Sigmoid colon (tissue), 7 donors: ENCODE measurements around the gene CACNG1. TPM values are rescaled to one million over a fixed set of nuclear protein-coding genes. Genes with fewer than 3 reads are reported as not detected.
"Not testable (repeated sequence)": the region's sequence is repeated elsewhere in the genome, so short reads cannot be mapped to it uniquely, and the experiment has no call there.

Source experiments
- DNase-seq: peaks from one replicate; pipeline ENCODE4 v3.0.0-alpha.2; 2019
- H3K27ac ChIP-seq, 4 donors: fragments of 200-600 bp; sonication (generic); one replicate each; pipeline ENCODE4 v1.5.1; 2016 to 2019; ENCODE audit warnings: mild to moderate bottlenecking in 1 of 4
- H3K27me3 ChIP-seq, 3 donors: fragments of 200-600 bp; sonication (generic); one replicate each; pipeline ENCODE4 v1.5.1; 2019; ENCODE audit warnings: mild to moderate bottlenecking in 1 of 3
- H3K36me3 ChIP-seq, 4 donors: fragments of 200-600 bp; sonication (generic); one replicate each; pipeline ENCODE4 v1.5.1; 2016 to 2019
- H3K4me1 ChIP-seq, 4 donors: fragments of 200-600 bp; sonication (generic); one replicate each; pipeline ENCODE4 v1.5.1; 2017 to 2019
- H3K4me3 ChIP-seq, 4 donors: fragments of 200-600 bp; sonication (generic); one replicate each; pipeline ENCODE4 v1.5.1; 2017 to 2019; ENCODE audit warnings: mild to moderate bottlenecking in 2 of 4, moderate library complexity in 1 of 4
- H3K9me3 ChIP-seq, 4 donors: fragments of 200-600 bp in 3 of 4; sonication (generic) in 3 of 4; one replicate each; pipeline versions ENCODE4 v1.5.1 to v1.6.1; 2013 to 2019
- EP300 ChIP-seq, 4 donors: sonication (generic); formaldehyde crosslinking; IDR thresholded peaks; one replicate each; pipeline ENCODE4 v1.6.1; 2017; ENCODE audit warnings: antibody characterized with exemption in 4 of 4
- POLR2A ChIP-seq, 2 donors: fragments of 450-650 bp; IDR thresholded peaks; one replicate each; pipeline ENCODE4 v1.6.1; 2016; ENCODE audit warnings: antibody characterized with exemption in 2 of 2, mild to moderate bottlenecking in 2 of 2, moderate library complexity in 2 of 2
- POLR2AphosphoS5 ChIP-seq, 4 donors: sonication (generic); formaldehyde crosslinking; IDR thresholded peaks; one replicate each; pipeline ENCODE4 v1.6.1; 2017; ENCODE audit warnings: antibody characterized with exemption in 4 of 4
- WGBS, 2 donors: extraction: QIAGEN DNeasy Blood & Tissue Kit; methylation state at CpG; one replicate each; pipeline ENCODE4 v1.1.7; 2013; 5-methylcytosine and 5-hydroxymethylcytosine counted together
- intact Hi-C: fragments of 100-400 bp; cut with DNase I; formaldehyde crosslinking; loops from one replicate; pipeline ENCODE4 v1.15.1; 2023
- polyA plus RNA-seq, 3 donors: library from polyadenylated mRNA; stranded (reverse); fragments of 200-250 nt; gene quantifications; one replicate each; pipeline ENCODE4 v1.2.3, GENCODE V29; 2013
- total RNA-seq, 4 donors: library from RNA; depleted of rRNA; stranded (reverse); fragments of >200 nt; gene quantifications; one replicate each; pipeline ENCODE4 v1.1.0, GENCODE V29; 2016
- TF ChIP-seq, protein P1 (sequence below), 4 experiments: fragments of 450-650 bp in 3 of 4; fragments of 200-600 bp in 1 of 4; IDR thresholded peaks; one replicate each; pipeline ENCODE4 v1.5.1; 2016 to 2019; ENCODE audit warnings: antibody characterized with exemption in 4 of 4, mild to moderate bottlenecking in 3 of 4, moderate library complexity in 2 of 4
- donor health status: healthy with polysubstance abuse.
- donor health status: Bipolar disorder and iron deficiency.
- donor health status: healthy.

The CACNG1 gene
- total and polyA plus RNA-seq, 7 donors, result not detected

DNA sequence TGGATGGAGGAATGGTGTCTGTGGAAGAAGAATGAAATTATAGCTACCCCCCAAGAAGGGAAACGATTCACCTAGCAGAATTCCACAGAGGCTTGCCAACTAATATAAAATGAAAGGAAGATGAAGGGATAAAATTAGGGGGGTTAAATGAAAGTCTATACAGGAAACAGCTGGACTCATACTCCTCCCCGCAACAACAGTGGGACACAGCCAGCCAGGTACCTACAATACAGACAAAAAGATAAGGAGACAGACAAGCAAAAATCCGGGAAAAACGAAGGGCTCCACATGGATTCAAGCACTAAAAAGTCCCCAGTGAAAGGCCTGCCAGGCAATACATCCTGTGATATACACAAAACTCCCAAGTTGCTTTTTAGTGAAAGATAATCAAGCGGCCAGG lies 47.9 kb downstream of the CACNG1 start:
- Histone ChIP-seq H3K9me3 (no peaks in the 10 kb centered on the region), H3K4me1 (peaks cover 0 to 3% (median 0%) of the 10 kb centered on the region in 4 donors), H3K4me3 (no peak overlapping the region), H3K27me3 (no peaks in the 10 kb centered on the region), H3K36me3 (no peaks in the 10 kb centered on the region), H3K27ac (no peak overlapping the region)
- WGBS, 2 donors, result 91 to 95% methylated on average over 5 of the region's 5 CpGs
- TF ChIP-seq POLR2A (IDR thresholded peaks at IDR 0.05) (no peak), POLR2AphosphoS5 (IDR thresholded peaks at IDR 0.05) (no peak), EP300 (IDR thresholded peaks at IDR 0.05) (no peak)
- TF ChIP-seq, protein P1, sequence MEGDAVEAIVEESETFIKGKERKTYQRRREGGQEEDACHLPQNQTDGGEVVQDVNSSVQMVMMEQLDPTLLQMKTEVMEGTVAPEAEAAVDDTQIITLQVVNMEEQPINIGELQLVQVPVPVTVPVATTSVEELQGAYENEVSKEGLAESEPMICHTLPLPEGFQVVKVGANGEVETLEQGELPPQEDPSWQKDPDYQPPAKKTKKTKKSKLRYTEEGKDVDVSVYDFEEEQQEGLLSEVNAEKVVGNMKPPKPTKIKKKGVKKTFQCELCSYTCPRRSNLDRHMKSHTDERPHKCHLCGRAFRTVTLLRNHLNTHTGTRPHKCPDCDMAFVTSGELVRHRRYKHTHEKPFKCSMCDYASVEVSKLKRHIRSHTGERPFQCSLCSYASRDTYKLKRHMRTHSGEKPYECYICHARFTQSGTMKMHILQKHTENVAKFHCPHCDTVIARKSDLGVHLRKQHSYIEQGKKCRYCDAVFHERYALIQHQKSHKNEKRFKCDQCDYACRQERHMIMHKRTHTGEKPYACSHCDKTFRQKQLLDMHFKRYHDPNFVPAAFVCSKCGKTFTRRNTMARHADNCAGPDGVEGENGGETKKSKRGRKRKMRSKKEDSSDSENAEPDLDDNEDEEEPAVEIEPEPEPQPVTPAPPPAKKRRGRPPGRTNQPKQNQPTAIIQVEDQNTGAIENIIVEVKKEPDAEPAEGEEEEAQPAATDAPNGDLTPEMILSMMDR (IDR thresholded peaks at IDR 0.05), result no peak
- intact Hi-C loops, result no loop called here
- DNase-seq, result no peak

DNA sequence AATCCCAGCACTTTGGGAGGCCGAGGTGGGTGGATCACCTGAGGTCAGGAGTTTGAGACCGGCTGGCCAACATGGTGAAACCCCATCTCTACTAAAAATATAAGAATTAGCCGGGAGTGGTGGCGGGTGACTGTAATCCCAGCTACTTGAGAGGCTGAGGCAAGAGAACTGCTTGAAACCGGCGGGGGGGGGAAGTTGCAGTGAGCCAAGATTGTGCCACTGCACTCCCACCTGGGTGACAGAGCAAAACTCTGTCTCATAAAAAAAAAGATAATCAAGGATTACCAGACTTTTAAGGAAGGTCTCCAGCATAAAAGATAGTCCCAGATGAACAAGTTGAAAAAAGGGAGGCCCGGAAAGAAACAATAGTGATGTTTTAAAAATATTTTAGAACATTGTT lies 48.4 kb downstream of the CACNG1 start:
- H3K27ac ChIP-seq, DNase-seq, intact Hi-C loops, H3K27me3 ChIP-seq, H3K4me1 ChIP-seq, H3K9me3 ChIP-seq, H3K4me3 ChIP-seq, H3K36me3 ChIP-seq: not testable (repeated sequence)
- 89 to 95% methylated on average over 7 of the region's 7 CpGs for WGBS, 2 donors

DNA sequence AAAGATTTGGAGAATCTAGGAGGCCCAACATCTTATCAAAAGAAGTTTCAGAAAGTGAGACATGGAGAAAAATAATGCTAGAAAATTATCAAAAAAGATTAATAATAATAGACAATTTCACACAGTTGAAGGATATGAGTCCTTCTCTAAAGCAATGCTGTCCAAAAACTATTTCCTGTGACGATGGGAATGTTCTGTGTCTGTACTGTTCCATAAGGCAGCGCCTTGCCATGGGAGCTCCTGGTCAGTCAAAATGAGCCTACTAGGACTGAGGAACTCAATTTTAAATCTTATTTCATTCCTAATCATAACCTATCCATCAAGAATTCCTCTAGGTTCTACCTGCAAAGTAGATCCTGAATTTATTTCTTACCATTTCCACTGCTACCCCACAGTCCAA lies 49.0 kb downstream of the CACNG1 start:
- Histone ChIP-seq H3K4me3 (no peak overlapping the region), H3K27ac (no peak overlapping the region), H3K27me3 (no peaks in the 10 kb centered on the region), H3K36me3 (no peaks in the 10 kb centered on the region), H3K9me3 (no peaks in the 10 kb centered on the region), H3K4me1 (peaks cover 0 to 3% (median 0%) of the 10 kb centered on the region in 4 donors)
- intact Hi-C loops, result no loop called here
- TF ChIP-seq POLR2A (IDR thresholded peaks at IDR 0.05) (no peak), EP300 (IDR thresholded peaks at IDR 0.05) (no peak), POLR2AphosphoS5 (IDR thresholded peaks at IDR 0.05) (no peak)
- TF ChIP-seq, protein P1 (IDR thresholded peaks at IDR 0.05), result no peak
- 93 to 94% methylated on average over 2 of the region's 2 CpGs for WGBS, 2 donors
- DNase-seq, result no peak

DNA sequence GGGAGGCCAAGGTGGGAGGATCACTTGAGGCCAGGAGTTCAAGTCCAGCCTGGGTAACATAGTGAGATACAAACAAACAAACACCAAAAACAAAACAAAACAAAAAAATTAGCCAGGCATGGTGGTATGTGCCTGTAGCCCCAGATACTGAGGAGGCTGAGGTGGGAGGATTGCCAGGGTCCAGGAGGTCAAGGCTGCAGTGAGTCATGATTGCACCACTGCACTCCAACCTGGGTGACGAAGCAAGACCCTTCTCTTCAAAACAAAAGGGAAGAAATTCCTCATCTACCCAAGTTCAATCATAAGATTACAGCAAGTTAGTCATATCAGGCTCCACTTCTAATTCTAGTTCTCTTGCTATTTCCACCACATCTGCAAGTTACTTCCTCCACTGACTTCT lies 50.9 kb downstream of the CACNG1 start:
- DNase-seq, H3K27me3 ChIP-seq, H3K27ac ChIP-seq, H3K36me3 ChIP-seq, H3K4me3 ChIP-seq, H3K9me3 ChIP-seq, intact Hi-C loops, H3K4me1 ChIP-seq: not testable (repeated sequence)
- TF ChIP-seq POLR2AphosphoS5 (IDR thresholded peaks at IDR 0.05), result peak in 1 of 4 donors; percentile 10
- WGBS, 2 donors, result 58 to 84% methylated on average over 1 of the region's 1 CpG

DNA sequence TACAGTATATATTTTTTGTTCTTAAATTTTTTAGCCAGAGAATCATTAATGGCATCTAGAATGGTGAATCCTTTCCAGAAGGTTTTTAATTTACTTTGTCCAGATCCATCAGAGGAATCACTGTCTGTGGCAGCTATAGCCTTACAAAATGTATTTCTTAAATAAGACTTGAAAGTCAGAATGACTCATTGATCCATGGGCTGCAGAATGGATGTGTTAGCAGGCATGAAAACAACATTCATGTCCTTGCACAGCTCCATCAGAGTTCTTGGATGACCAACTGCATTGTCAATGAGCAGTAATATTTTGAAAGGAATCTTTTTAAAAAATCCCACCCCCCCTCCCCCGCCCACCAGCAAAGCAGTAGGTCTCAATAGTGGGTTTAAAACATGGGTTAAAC lies 51.4 kb downstream of the CACNG1 start:
- H3K4me3 ChIP-seq, result no peak overlapping the region
- H3K4me1 ChIP-seq, result peaks cover 0 to 3% (median 0%) of the 10 kb centered on the region in 4 donors
- DNase-seq, result no peak
- no peaks in the 10 kb centered on the region for H3K9me3 ChIP-seq
- WGBS, 2 donors, result 100% methylated on average over 1 of the region's 1 CpG
- intact Hi-C loops, result no loop called here
- TF ChIP-seq POLR2A (IDR thresholded peaks at IDR 0.05), result no peak
- no peak for TF ChIP-seq EP300 (IDR thresholded peaks at IDR 0.05)
- TF ChIP-seq, protein P1 (IDR thresholded peaks at IDR 0.05), result no peak
- TF ChIP-seq POLR2AphosphoS5 (IDR thresholded peaks at IDR 0.05), result no peak
- no peaks in the 10 kb centered on the region for H3K27me3 ChIP-seq
- H3K27ac ChIP-seq, result no peak overlapping the region
- no peaks in the 10 kb centered on the region for H3K36me3 ChIP-seq

DNA sequence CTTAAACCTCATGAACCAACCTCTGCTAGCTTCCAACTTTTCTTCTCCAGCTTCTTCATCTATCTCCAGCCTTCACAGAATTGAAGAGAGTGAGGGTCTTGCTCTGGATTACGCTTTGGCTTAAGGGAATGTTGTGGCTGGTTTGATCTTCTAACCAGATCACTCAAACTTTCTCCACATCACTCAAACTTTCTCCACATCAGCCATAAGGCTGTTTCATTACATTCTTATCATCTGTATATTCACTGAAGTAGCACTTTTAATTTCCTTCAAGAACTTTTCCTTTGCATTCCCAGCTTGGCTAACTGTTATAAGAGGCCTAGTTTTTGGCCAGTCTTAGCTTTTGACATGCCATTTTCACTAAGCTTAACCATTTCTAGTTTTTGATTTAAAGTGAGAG lies 52.3 kb downstream of the CACNG1 start:
- no peak overlapping the region for H3K4me3 ChIP-seq
- 96 to 100% methylated on average over 1 of the region's 1 CpG for WGBS, 2 donors
- no peak overlapping the region for H3K27ac ChIP-seq
- no peaks in the 10 kb centered on the region for H3K36me3 ChIP-seq
- intact Hi-C loops, result no loop called here
- no peak for TF ChIP-seq EP300 (IDR thresholded peaks at IDR 0.05)
- TF ChIP-seq POLR2A (IDR thresholded peaks at IDR 0.05), result no peak
- TF ChIP-seq, protein P1 (IDR thresholded peaks at IDR 0.05), result no peak
- TF ChIP-seq POLR2AphosphoS5 (IDR thresholded peaks at IDR 0.05), result no peak
- no peak for DNase-seq
- no peaks in the 10 kb centered on the region for H3K27me3 ChIP-seq
- no peaks in the 10 kb centered on the region for H3K9me3 ChIP-seq
- H3K4me1 ChIP-seq, result peaks cover 0 to 3% (median 0%) of the 10 kb centered on the region in 4 donors
